IPS-18c (cell line): ENCODE measurements around the gene ABCG1.

Source experiments
- H3K4me3 ChIP-seq: 2 replicates; pipeline ENCODE4 v1.7.0; 2013; ENCODE audit warnings: low read depth, mild to moderate bottlenecking, low read length, moderate library complexity; ENCODE audit not compliant: insufficient read depth
- H3K9me3 ChIP-seq: one replicate; pipeline ENCODE4 v1.6.1; 2013; ENCODE audit warnings: mild to moderate bottlenecking, low read length, moderate library complexity; ENCODE audit not compliant: control insufficient read depth, insufficient read depth

The ABCG1 gene

GRCh38 chr21:42331660-42332059 is 112.7 kb downstream of the ABCG1 start:
- H3K4me3 ChIP-seq = no peak overlapping the region
- H3K9me3 ChIP-seq = no peaks in the 10 kb centered on the region

DNA sequence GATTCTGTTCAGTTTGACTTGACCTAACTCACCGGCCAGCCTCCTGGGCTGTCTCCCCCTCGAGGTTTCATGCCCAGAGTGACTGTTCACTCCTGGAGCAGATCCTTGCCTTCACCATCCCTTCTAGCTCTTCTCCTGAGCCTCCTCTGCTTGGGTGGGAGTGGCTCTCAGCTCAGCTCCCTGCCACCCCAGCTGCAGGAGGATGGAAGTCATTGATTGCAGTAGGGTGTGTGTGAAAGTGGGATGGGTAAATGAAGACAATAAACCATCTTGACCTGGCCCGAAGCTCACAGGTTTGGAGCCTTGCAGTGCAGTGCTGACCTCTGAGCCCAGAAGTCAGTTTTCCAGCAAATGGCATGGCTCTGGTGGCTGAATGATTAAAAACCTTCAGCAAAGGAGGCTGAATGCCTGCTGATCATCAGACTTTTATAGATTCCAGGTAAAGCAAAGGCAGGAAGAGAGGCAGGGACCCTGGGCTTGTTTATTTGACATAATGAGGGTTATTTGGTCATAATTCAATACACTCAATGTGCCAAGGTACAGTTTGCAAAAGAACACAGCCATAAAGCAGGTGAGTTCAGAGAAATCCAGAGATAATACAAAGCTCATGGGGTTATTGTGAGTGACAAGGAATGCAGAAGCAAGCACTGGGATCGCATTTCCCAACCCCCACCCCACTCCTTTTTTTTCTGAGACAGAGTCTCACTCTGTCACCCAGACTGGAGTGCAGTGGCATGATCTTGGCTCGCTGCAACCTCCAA is 113.8 kb downstream of the ABCG1 start:
- H3K9me3 ChIP-seq = no peaks in the 10 kb centered on the region
- H3K4me3 ChIP-seq = no peak overlapping the region

GRCh38 chr21:42336054-42336453 is 117.1 kb downstream of the ABCG1 start:
- no peak overlapping the region; the same call in 1 of the 2 replicates for H3K4me3 ChIP-seq
- no peaks in the 10 kb centered on the region for H3K9me3 ChIP-seq

GRCh38 chr21:42337276-42337675 is 118.3 kb downstream of the ABCG1 start:
- H3K4me3 ChIP-seq = no peak overlapping the region
- no peaks in the 10 kb centered on the region for H3K9me3 ChIP-seq

DNA sequence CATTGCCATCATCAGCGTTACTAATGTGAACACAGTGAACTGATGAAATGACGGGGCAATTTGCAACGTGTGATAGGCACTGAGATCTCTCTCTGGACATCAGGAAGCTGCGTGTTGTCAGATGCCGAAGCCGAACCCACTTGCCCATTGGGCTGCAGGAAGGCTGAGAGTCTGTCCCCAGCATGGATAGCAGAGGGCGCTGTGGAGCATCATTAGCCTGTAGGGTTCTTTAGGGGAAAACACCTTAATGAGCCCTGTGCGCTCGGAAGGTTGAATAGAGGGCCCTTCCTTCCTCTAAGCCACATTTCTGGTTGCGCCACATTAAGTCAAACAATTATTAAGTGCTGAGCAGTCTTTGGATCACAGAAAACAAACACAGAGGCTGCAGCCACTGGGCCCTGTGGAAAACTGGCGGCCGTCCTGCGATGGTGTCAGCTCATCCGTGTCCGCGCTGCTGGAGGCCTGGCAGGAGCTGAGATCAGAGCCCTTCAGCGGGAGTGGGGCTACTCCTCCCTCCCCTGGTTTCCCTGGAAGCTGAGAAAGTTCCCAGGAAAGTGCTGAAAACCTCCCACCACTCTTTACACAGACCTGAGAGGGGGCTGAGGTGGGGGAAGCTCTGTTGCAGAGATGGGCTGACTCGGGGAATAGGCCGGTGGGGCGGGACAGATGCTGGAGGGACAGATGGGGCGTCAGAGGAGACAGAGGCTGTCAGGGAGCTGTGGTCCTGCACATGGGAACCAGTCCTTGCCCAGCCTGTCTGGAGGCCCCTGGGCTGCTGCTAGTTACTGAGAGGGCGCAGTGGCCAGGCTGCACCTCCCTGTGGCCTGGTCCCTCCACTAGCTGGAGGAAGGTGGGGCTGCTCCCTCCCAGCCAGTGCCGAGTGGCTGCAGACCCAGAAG is 119.1 kb downstream of the ABCG1 start:
- no peak overlapping the region for H3K4me3 ChIP-seq

DNA sequence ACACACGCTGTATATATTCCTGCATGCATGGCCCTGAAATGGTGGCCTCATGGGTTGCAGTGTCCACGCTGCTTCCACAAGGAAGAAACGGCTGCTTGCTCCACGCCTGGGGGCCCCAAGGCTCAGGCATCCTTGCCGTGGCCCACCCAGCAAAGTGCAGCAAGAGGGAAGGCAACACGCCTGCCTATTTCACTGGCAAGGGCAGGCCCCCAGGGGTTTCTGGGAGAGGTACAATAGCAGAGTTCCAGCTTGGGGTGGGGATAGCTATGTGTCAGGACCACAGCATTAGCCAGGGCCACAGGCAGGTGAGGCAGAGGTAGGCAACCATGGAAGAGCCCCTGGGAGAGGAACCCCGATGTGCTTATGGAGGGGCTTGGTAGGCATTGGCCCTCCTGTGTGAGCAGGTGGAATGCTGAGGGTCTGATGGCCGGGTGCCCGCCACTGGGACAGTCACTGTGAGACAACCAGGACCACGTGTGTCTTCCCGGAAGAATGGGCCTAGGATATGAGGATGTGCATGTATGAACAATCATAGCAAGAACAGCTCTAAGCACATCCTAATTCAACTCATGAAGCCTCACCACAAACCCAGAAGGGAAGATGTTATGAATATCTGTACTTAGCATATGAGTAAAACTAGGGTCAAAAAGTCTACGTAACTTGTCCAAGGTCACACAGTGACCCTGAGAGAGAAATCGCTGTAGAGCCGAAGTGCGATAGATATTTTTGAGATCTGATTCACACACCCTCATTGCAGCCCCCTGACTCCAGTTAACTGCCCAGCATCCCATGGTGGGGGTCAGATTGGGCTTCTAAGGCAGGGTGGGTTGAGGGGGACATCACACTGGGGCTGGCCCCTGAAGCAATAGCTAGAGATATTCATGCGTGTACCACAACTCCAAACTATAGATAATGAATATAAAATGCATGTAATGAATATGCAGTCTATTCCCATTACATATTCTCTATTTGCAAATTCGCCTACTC is 120.1 kb downstream of the ABCG1 start:
- H3K4me3 ChIP-seq = no peak overlapping the region
- no peaks in the 10 kb centered on the region for H3K9me3 ChIP-seq

More for the DNA sequence above, 119.1 kb downstream of the ABCG1 start:
- no peaks in the 10 kb centered on the region for H3K9me3 ChIP-seq

DNA sequence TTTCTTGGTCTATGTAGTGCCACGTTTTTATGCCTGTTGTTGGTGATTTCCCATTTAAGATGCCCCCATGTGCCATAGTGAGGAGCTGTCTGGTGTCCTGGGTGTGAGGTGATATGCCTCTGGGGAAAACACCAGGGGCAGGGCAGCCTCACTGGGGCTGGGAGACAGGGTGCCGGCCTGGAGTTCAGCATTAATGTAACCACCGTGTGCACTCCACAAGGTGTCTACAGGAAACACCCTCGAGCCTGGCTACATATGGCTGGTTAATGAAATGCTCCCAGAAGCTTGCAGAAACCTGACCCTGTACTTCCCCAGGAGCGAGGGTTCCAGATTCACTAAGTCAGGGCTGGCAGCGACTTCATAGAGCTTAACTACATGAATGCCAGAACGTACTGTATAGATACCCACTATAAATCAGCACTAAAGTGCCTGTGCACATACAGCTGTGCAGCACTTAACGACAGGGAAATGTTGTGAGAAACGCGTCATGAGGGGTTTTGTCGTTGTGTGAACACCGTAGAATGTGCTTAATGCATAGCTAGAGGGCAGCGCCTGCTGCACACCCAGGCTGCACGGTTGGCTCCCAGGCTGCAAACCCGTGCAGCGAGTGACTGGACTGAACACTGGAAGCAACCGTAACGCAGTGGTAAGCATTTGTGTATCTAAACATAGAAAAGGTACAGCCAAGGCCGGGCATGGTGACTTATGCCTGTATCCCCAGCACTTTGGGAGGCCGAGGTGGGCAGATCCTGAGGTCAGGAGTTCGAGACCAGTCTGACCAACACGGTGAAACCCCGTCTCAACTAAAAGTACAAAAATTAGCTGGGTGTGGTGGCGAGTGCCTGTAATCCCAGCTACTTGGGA is 121.5 kb downstream of the ABCG1 start:
- Histone ChIP-seq H3K9me3 (no peaks in the 10 kb centered on the region), H3K4me3 (no peak overlapping the region)

DNA sequence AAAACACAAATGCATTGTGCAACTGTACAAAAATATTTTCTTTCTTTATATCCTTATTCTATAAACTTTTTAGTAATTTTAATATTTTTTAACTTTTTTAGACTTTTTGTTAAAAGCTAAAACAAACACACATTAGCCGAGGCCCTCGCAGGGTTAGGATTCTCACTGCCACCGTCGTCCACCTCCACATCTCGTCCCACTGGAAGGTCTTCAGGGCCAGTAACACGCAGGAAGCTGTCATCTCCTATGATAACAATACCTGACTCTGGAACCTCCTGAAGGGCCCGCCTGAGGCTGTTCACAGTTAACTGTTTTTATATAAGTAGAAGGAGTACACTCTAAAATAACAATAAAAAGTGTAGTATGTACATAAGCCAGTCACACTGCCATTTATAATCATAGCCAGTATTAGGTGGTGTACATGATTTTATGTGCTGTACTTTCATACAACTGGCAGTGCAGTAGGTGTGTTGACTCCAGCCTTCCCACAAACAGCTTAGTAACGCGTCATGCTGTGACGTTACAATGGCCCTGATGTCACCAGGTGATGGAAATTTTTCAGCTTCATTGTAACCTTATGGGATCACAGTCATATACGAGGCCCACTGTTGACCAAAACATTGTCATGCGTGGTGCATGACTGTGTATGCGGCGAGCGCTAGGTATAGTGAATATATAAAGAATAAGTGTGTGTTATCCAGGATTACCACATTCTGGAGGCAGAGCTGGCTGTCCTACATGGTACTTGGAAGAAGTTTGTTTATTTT is 123.0 kb downstream of the ABCG1 start:
- no peak overlapping the region for H3K4me3 ChIP-seq
- H3K9me3 ChIP-seq = no peaks in the 10 kb centered on the region

GRCh38 chr21:42343101-42343500 is 124.2 kb downstream of the ABCG1 start:
- Histone ChIP-seq H3K9me3 (no peaks in the 10 kb centered on the region), H3K4me3 (no peak overlapping the region)

GRCh38 chr21:42343556-42343955 is 124.6 kb downstream of the ABCG1 start:
- Histone ChIP-seq H3K9me3 (no peaks in the 10 kb centered on the region), H3K4me3 (no peak overlapping the region)

DNA sequence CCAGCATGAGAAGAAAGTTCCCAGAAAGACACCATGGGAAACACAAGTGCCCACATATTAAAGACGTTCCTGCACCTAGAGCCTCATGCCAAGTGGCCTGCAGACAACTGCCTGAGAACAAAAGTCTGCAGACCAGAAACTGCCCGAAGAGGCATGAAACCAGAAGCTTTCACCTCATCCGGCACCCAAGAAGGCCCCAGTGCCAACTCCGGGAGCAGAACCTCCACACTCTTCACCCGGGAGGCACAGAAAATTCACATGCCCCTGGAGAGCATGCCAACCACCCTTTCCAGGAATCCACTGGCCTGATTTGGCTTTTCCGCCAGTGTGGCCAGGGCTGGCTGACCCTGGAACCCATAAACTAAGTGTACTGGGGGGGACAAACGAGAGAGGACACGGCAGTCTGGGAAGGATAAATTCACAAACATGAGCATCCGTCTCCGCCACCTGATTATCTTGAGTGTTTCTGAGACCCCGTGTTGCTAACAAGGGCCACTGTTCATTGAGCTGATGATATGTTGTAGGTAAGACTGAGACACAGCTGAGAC is 125.1 kb downstream of the ABCG1 start:
- no peaks in the 10 kb centered on the region for H3K9me3 ChIP-seq

GRCh38 chr21:42344631-42345030 is 125.7 kb downstream of the ABCG1 start:
- Histone ChIP-seq H3K9me3 (no peaks in the 10 kb centered on the region), H3K4me3 (no peak overlapping the region)

More for the DNA sequence above, 125.1 kb downstream of the ABCG1 start:
- no peak overlapping the region for H3K4me3 ChIP-seq

DNA sequence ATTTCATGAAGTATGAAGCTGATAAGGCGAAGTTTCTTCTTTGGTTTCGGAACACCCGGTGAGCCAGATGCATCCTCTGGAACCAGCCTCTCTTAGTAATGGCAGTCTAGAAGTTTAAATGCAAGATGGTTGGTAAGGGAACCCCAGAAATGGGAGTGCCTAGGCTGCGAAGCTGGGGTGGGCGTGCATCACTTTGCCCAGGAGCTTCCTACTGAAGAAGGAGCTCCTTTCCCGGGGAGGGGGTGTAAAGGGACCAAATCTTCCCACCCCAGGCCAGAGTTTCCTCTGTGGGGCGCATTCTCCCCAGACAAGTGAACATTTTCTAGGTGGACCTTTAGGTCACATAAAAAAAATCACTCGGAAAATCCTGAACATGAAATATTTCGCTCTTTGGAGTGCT is 127.5 kb downstream of the ABCG1 start:
- no peaks in the 10 kb centered on the region for H3K9me3 ChIP-seq
- no peak overlapping the region for H3K4me3 ChIP-seq
